HG03139 (cell line): ENCODE measurements around the gene LLGL2.
"Not testable (repeated sequence)": the region's sequence is repeated elsewhere in the genome, so short reads cannot be mapped to it uniquely, and the experiment has no call there.

Source experiments
- ATAC-seq: cut with Tn5 transposase; IDR thresholded peaks from one replicate; pipeline ENCODE4 v1.9.1; 2021; ENCODE audit not compliant: unreplicated experiment

The LLGL2 gene, protein sequence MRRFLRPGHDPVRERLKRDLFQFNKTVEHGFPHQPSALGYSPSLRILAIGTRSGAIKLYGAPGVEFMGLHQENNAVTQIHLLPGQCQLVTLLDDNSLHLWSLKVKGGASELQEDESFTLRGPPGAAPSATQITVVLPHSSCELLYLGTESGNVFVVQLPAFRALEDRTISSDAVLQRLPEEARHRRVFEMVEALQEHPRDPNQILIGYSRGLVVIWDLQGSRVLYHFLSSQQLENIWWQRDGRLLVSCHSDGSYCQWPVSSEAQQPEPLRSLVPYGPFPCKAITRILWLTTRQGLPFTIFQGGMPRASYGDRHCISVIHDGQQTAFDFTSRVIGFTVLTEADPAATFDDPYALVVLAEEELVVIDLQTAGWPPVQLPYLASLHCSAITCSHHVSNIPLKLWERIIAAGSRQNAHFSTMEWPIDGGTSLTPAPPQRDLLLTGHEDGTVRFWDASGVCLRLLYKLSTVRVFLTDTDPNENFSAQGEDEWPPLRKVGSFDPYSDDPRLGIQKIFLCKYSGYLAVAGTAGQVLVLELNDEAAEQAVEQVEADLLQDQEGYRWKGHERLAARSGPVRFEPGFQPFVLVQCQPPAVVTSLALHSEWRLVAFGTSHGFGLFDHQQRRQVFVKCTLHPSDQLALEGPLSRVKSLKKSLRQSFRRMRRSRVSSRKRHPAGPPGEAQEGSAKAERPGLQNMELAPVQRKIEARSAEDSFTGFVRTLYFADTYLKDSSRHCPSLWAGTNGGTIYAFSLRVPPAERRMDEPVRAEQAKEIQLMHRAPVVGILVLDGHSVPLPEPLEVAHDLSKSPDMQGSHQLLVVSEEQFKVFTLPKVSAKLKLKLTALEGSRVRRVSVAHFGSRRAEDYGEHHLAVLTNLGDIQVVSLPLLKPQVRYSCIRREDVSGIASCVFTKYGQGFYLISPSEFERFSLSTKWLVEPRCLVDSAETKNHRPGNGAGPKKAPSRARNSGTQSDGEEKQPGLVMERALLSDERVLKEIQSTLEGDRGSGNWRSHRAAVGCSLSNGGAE

DNA sequence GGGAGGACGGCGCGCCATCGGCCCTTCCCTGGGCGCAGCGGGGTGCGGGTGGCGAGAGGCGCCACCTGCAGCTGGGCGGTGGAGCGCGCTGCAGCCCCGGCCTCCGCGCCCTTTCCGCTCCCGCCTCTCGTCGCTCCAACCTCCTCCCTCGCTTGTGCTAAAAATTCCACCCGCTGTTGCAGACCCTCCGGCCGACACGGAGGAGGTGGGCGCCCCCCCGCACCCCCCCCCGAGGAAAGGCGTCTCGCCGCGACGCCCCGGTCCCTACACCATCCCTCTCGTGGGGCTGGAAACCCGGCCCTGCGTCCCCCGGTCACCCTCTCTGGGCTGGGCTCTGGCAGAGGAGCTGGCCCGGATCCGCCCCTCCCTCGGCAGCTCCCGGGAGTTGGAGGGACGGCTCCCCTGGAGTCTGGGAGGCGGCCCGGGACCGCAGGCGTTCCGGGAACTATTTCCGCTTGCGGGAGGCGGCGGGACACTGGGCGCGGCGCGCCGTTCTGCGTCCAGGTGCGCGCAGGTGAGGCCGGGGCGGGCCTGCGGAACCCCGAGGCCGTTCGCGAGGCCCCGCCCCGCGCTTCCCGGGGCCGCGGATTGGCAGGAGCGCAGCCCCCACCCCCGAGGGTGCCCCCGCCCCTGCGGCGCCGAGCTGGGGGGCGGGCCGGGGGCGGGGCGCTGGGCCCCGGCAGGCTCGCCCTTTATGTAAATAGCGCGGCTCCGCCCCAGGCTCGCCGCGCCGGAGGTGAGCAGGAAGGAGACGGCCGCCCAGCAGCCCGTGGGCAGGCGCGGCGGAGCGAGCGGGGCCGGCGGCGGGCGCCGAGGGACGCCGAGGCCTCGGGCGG, at the start of gene LLGL2:
Gene LLGL2 (plus strand): TSS at position 728 of the 836 bp plus-strand sequence. CDS start 17,730 bp downstream, outside the sequence.
- ATAC-seq, result peak; percentile 80

DNA sequence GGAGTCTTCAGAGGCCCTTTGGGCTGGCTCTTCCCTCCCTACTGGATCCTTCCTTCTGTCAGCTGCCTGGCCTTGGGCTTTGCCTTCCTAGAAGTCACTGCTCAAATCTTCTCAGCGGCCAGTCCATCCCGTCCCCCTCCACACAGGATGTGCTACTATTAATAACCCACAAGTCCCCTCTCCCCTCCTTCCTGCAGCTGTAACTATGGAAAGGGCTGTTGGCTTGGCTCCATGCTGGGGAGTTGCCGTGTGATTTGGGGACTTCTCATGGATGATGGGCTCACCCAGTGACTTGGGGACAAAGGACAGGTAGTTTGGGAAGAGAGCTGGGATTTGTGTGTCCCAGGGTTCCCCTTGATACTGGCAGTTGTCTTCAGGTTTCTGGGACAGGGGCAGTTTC, 49.6 kb upstream of the LLGL2 start:
- no peak for ATAC-seq

DNA sequence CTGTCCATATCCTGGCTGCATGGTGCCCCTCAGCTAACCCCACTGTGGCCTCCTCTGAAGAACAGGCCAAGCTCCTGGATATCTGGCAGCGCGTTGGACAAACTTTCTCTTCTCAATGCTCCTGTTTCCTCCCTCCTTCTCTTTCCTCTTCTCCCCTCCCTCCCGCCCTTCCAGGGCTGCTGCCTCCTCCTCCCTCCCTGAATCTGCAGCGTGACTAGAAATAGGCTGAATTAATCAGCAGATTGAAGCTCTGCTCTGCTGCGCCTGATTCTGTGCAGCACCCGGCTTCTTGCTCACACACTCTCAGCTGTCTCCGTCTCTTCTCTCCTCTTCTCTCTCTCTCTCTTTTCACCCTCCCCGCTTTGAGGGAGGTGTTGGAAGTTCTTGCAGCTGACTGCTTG, 49.2 kb upstream of the LLGL2 start:
- no peak for ATAC-seq

DNA sequence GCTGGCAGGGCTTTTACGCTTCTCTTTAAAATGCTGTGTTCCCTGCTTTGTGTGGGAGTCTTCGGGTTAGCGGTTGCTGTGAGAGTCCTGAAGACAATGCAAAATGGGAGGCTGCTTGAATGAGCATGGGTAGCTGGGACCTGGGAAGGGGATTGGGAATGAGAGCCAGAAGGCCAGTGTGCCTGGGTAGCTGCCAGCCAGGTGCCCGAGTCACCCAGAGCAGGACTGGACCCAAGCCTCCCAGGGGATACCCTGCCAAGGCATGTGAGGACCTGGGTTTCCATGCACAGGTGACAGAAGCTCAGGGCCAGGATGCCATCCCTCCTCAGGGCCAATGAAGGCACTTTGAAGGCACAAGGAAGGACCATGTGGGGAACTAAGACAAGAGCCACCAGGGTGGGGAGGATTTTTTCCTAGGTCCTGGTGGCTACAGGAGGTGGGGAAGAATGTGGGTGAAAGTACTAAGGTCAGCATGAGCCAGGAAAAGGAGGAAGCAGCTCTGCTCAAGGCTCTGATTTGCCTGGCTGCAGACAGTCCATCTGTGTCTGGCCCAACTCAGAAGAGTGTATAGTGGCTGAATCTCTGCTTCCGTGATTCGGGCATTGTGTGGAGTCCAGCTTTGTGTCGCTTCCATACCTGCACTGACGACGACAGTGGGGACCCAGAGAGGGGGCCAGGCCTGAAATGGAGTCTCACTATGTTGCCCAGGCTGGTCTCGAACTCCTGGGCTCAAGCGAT, 48.6 kb upstream of the LLGL2 start:
- ATAC-seq, result no peak

DNA sequence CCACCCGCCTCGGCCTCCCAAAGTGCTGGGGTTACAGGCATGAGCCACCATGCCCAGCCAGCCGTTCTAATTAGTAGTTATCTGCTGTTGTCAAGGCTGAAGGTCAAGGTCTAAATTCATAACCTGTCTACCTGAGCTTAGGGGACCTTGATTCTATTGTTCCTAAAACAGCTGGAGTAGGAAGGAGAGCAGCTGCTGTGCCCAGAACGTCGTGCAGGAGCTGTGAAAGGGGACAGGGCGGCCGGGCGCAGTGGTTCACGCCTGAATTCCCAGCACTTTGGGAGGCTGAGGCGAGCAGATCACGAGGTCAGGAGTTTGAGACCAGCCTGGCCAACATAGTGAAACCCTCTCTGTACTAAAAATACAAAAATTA, 48.0 kb upstream of the LLGL2 start:
- not testable (repeated sequence) for ATAC-seq

DNA sequence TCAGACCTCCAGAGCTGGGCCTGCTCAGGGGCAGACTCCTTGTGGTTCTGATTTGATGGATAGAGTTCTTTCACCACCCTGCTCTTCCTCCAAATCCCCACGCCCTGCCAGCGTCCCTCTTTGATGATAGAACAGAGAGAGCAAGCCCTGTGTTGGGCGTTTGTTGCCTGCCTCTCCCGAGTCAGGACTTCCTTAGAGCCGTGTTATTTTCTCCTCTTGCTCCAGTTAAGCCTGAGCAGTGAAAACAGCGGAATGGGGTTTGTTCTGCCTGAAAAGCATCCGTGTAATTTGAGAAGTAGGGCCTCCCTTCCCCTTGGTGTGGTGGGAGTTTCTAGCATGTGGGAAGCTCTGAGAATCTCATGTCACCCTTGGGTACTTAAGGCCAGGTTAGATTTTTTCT, 47.0 kb upstream of the LLGL2 start:
- ATAC-seq, result no peak

DNA sequence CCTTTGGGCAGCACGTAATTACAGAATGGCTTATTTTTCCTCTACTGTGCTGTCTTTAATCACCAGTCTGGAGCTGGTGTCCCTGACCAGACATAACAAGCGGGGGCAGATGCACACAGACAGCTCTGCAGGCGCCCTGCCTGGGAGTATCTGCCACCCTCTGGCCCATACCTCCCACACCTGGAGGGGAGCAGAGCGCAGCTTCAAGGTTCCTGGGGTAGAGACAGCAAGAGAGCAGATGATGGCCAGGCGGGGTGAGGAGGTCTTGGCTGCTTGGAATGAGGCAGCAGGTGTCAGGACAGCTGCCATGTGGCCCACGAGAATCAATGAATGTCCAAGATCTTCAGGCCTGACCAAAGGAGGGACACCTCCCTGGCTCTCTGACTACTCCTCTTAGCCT, 45.2 kb upstream of the LLGL2 start:
- ATAC-seq, result no peak

DNA sequence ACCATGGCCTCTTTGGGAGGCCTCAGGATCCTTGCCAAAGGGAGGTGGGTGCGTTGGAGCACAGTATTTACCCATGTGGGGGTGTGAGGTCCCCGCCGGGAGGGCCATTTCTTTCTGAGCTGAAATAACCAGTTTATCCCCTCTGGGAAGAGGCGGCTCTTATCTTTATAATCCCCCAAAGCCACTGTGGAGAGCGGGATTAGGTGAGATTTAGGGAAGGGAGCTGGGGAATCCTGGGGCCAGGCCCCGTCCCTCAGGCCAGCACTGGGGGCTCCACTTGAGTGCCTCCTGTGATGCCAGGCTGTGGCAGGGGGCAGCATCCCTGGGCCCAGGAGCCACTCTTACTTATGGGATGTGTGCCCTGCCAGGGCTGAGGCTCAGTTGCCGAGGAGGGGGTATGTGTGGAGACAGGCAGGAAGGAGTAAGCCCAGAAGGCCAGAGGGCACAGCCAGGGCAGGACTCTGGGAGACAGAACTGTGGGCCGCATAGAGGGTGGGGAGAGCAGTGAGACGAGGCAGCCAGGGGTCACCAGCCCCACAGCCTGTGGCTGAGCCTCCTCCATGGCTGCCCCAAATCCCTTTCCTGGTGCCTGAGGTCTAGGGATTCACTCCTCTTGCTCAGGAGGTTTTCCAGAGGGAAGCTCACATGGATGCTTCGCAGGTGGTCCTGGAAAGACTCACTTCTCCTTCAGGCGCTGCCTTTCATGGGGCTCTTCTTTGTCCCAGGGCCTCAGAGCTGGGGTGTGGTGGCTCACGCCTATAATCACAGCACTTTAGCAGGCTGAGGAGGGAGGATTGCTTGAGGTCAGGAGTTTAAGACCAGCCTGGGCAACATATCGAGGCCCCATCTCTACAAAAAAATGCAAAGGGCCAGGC, 44.1 kb upstream of the LLGL2 start:
- ATAC-seq, result no peak

DNA sequence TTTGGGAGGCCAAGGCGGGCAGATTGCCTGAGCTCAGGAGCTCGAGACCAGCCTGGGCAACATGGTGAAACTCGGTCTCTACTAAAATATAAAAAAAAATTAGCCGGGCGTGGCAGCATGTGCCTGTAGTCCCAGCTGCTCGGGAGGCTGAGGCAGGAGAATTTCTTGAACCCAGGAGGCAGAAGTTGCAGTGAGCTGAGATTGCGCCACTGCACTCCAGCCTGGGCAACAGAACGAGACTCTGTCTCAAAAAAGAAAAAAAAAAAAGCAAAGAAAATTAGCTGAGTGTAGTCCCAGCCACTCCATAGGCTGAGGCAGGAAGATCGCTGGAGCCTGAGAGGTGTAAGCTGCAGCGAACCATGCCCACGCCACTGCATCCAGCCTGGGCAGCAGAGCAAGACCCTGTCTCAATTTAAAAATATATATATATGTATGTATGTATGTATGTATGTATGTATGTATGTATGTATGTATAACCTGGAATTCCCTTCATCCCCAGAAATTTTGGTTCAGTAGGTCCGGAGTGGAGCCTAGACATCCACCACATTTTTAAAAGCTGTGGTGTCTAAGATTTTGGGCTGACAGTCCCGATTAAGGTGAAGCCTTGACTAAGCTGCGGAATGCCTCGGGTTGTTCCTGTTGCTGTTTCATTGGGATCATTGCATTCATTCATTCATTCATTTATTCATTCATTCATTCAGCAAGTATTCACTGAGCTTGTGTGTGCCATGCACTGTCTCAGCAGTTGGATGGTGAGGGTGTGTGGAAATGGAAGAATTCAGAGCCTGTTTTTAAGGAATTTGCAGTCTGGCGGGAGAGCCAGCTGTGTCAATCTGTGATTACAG, 43.2 kb upstream of the LLGL2 start:
- no peak for ATAC-seq

DNA sequence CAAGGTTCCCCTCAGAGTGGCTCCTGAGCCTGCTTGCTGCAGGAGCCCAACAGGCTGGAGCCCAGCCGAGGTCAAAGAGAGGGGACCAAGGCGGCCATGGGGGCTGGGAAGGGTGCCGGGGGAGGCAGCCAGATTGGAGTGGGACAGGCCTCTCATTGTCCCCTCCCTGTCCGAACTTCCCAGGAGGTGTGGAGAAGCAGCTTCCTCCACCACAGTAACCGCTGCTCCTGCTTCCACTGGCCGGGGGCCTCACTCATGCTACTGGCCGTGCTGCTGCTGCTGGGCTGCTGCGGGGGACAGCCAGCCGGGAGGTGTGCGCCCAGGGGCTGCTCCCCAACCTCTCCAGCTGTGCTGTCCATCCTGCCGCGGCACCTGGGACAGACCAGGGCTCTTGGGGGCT, 39.8 kb upstream of the LLGL2 start:
- ATAC-seq, result no peak

DNA sequence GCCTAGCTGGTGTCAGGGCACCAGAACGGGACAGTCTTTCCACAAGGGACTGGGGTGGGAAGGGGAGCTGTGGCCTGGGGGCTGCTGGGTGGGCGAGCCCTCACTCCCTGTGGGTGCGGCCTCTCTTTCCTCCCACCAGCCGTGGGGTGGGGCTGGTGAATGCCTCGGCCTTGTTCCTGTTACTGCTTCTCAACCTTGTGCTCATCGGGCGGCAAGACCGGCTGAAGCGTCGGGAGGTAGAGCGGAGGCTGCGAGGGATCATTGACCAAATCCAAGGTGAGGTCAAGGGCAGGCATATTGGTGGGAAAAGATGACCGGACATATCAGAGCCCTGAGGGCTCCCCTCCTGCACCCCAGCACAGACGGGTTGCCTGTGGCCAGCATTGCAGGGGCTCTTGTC, 39.3 kb upstream of the LLGL2 start:
- no peak for ATAC-seq

DNA sequence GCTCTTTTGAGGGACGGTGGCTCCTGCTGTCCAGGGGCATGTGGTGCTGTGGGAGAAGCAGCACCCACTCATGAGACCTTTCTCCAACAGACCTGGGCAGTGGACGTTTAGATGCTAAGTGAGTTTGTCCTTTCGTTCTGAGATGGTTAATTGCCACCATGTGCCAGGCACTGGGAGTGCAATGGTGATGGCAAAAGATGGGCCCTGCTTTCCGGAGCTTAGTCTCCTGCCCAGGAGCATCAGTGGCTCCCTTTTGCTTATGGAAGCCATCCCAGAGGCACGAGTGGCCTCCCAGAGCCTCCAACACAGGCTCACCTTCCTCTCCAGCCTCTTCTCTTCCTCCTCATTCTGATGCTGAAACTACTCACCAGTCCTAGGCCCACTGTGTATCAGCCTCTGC, 38.5 kb upstream of the LLGL2 start:
- no peak for ATAC-seq

DNA sequence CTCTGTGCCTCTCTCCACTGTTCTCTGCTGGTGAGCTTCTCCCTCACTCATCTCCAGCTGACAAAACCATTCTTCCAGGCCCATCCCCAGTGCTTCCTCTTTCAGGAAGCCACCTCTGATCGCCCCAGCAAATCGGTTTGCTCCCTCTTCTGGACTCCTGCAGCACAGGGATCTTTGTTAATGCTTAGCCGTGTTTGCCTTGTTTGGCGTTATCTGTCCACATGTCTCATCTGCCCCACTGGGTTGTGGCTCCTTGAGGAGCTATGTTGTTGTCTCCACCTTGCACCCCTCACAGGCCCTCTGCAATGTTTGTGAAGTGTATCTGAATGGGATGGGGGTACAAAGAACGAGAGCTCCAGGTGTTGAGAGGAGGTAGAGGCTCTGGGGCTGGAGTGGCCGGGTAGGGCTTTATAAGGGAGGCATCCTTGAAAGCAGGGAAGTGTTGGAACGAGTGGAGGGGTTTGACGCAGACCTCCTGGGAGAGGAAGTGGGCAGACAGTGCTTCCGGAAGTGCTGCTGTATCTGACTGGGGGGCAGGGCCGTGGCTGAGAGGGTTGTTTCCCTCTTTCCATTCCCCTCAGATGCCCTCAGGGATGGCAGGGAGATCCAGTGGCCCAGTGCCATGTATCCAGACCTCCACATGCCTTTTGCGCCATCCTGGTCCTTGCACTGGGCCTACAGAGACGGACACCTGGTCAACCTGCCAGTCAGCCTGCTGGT, 38.0 kb upstream of the LLGL2 start:
- ATAC-seq, result no peak

DNA sequence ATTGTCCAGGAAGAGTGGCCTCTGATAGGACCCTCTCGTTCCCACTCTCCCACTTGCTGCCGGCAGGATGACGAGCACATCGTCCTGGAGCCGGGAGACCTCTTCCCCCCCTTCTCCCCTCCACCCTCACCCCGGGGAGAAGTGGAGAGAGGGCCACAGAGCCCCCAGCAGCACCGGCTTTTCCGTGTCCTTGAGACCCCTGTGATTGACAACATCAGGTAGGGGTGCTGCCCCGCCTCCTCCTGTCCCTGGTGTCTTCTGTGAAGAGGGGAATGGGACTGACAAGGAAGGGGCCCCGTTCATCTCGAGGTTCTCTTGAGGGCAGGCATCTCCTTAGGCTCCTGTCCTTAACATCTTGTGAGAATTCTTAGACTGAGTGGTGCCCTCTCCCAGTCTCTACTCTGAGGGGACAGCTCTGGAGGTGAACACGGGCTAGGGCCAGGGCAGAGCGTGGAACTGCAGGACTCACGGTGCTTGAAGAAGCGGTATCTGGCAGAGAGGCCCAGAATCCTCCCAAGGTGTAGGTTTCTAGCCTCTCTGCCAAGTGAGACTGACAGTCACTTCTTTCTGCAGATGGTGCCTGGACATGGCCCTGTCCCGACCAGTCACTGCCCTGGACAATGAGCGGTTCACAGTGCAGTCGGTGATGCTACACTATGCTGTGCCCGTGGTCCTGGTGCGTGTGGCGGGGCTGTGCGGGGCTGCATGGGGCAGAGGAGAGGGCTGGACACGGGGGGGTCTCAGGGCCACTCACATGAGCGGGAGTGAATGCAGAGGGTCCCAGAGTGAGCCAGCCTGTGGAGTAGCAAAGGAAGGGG, 36.6 kb upstream of the LLGL2 start:
- ATAC-seq, result no peak

DNA sequence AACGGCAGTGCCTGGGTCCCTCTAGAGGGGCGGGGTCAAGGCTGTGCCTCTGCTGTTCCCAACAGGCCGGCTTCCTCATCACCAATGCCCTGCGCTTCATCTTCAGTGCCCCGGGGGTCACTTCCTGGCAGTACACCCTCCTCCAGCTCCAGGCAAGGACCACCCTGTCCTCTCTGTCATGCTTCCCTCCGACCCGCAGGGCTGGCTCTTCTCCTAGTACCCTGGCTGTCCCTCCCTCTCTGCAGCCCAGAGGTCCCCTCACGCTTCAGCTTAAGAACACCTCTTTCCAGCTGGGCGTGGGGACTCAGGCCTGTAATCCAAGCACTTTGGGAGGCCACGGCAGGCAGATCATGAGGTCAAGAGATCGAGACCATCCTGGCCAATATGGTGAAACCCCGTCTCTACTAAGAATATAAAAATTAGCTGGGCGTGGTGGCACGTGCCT, 36.0 kb upstream of the LLGL2 start:
- no peak for ATAC-seq

DNA sequence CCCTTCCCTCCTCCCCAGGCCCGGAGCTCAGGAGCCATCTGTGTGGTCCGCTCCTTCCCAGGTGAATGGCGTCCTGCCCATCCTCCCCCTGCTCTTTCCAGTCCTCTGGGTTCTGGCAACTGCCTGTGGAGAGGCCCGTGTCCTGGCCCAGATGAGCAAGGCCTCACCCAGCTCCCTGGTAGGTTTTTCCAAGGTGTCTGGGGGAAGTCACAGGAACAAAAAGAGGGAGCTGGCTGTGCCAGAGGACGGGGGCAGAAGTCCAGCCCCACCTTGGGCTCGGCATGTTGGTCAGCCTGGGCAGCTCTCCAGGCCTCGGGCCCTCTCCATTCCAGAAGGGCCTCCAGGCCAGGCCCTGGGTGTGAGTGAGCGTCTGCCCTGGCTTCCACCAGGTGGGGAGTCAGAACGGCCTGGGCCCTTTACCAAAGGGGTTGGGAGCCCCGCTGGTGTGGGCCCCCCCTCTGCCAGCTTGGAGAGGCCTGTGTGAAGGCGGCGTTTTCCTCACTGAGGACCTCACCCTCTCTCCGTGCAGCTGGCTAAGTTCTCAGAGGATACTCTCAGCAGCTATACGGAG, 35.2 kb upstream of the LLGL2 start:
- ATAC-seq, result no peak
